ENCODE results near the gene FRMD4A.

DNA sequence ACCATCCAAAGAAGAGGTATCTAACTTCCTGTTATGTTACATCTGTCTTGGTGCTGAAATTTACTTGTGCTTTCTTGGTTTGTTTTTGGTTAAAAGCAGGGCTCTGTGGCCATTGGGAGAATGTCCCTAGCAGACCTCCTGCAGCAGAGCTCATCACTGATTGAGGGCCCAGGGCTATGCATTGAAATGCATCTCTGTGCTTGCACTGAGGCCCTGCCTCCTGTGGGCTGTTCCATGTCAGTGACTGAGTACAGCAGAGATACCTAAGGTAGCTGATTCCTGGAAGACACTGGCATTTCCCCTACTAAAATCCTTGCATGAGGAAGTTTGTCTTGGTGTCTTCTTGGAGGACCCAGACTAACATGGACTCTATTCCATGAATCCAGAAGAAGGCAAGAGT, 213.9 kb downstream of the FRMD4A start:
- TF ChIP-seq, protein P1, sequence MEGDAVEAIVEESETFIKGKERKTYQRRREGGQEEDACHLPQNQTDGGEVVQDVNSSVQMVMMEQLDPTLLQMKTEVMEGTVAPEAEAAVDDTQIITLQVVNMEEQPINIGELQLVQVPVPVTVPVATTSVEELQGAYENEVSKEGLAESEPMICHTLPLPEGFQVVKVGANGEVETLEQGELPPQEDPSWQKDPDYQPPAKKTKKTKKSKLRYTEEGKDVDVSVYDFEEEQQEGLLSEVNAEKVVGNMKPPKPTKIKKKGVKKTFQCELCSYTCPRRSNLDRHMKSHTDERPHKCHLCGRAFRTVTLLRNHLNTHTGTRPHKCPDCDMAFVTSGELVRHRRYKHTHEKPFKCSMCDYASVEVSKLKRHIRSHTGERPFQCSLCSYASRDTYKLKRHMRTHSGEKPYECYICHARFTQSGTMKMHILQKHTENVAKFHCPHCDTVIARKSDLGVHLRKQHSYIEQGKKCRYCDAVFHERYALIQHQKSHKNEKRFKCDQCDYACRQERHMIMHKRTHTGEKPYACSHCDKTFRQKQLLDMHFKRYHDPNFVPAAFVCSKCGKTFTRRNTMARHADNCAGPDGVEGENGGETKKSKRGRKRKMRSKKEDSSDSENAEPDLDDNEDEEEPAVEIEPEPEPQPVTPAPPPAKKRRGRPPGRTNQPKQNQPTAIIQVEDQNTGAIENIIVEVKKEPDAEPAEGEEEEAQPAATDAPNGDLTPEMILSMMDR (IDR thresholded peaks at IDR 0.05): no peak
- TF ChIP-seq POLR2A (IDR thresholded peaks at IDR 0.05): no peak
